ENCODE results near the gene CALML6.

DNA sequence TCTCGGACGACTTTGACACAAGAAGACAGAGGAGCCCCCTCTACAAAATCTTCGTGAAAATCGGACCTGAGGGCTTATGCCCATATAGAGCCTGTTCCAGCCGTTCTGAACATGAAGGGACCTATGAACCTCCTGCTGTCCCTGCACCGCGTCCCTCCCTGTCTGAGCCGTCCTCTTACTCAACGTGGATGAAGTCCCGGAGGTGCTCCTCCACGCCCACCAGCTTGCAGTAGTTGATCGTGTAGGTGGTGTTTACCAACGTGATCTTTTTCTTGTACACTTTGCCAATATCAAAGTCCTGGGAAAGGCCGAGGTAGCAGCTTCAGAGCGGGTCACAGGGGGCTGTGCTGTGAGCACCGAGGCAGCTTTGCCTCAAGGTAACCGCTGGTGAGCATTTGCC is 48.5 kb downstream of the CALML6 start:
- TF ChIP-seq CTCF (conservative IDR thresholded peaks at IDR 0.05; ENCODE audit: low read depth, low read length): no peak
- no peak for TF ChIP-seq POLR2A (IDR thresholded peaks at IDR 0.05; ENCODE audit: low read depth, low read length)

Data from IMR-90 (cell line).